ENCODE measurements around the gene XG.
"Not testable (repeated sequence)": the region's sequence is repeated elsewhere in the genome, so short reads cannot be mapped to it uniquely, and the experiment has no call there.

DNA sequence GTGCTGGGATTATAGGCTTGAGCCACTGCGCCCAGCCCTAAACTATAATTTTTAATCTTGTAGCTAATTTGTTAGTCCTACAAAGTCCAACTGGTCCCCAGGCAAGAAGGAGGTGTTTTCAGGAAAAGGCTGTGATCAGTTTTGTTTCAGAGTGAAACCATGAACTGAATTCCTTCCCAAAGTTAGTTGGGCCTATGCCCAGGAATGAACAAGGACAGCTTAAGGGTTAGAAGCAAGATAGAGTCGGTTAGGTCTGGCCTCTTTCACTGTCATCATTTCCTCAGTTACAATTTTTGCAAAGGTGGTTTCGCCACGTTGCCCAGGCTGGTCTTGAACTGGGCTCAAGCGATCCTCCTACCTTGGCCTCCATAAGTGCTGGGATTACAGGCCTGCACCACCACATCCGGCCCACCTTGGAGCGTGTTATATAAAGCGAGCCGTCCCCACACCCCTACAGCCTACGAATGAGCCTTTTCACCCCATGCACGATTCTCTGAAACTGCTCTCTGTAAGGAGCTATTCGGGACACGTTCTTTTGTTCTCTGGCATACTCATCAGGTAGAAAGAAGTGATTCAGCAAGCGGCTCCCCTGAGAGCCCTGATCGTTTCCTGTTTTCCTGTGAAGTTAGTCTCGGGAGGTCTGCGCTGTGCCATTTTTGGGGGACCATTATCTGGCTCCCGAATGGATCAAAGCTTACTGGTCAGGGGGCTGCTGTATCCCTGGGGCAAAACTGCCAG is 52.4 kb downstream of the XG start:
- not testable (repeated sequence) for TF ChIP-seq MAX (IDR thresholded peaks at IDR 0.05; ENCODE audit: insufficient read depth, insufficient read length); CTCF (IDR thresholded peaks at IDR 0.05; ENCODE audit: extremely low read depth in 1 of 2, insufficient read depth in 1 of 2, low read depth in 1 of 2, low read length in 2 of 2); POLR2A (IDR thresholded peaks at IDR 0.05; ENCODE audit: low read depth, low read length); POLR2AphosphoS5 (IDR thresholded peaks at IDR 0.05; ENCODE audit: insufficient read depth, low read depth, low read length); GATA2 (IDR thresholded peaks at IDR 0.05; ENCODE audit: insufficient read depth, insufficient read length, low read depth, low read length)
